NCI-H446 (cell line): Measurements from ENCODE around the gene LIMD2.

ENCODE experiments used
- DNase-seq, 2 experiments: peaks; one replicate each; lab custom pipeline; 2025; lab: John Stamatoyannopoulos, UW

The LIMD2 gene

GRCh38 chr17:63701456-63701820 lies 1.5 kb upstream of the LIMD2 start:
- DNase-seq: no peak

GRCh38 chr17:63700528-63701455 lies 867 bp upstream of the LIMD2 start:
- DNase-seq: peak; percentile 14 to 27

- DNase-seq: no peak
These were observed 863 bp downstream of the LIMD2 start for GRCh38 chr17:63698886-63699637.

GRCh38 chr17:63698381-63698885 lies 1.5 kb downstream of the LIMD2 start:
- DNase-seq: no peak

- no peak for DNase-seq
These were observed 2.3 kb downstream of the LIMD2 start for GRCh38 chr17:63697341-63698286.

- peak in 1 of 2 experiments; percentile 6 for DNase-seq
These were observed 3.5 kb downstream of the LIMD2 start for GRCh38 chr17:63696381-63696961.

- no peak for DNase-seq
These were observed 4.0 kb downstream of the LIMD2 start for GRCh38 chr17:63695889-63696288.

GRCh38 chr17:63694950-63695773 lies 4.8 kb downstream of the LIMD2 start:
- DNase-seq: no peak

- peak in 1 of 2 experiments; percentile 61 for DNase-seq
These were observed 5.5 kb downstream of the LIMD2 start for GRCh38 chr17:63694229-63694949.

- no peak for DNase-seq
These were observed 6.4 kb downstream of the LIMD2 start for GRCh38 chr17:63693411-63694113.

- DNase-seq: no peak
These were observed 7.6 kb downstream of the LIMD2 start for GRCh38 chr17:63692195-63692816.

GRCh38 chr17:63689479-63689878 lies 10.4 kb downstream of the LIMD2 start:
- no peak for DNase-seq

GRCh38 chr17:63688396-63689020 lies 11.4 kb downstream of the LIMD2 start:
- DNase-seq: no peak

- DNase-seq: peak in 1 of 2 experiments; percentile 42
These were observed 13.7 kb downstream of the LIMD2 start for GRCh38 chr17:63686138-63686685.

- no peak for DNase-seq
These were observed 14.3 kb downstream of the LIMD2 start for GRCh38 chr17:63685578-63685977.

- peak; percentile 67 to 80 for DNase-seq
These were observed 14.9 kb downstream of the LIMD2 start for GRCh38 chr17:63685041-63685440.

GRCh38 chr17:63682981-63683380 lies 16.9 kb downstream of the LIMD2 start:
- DNase-seq: no peak

- no peak for DNase-seq
These were observed 17.5 kb downstream of the LIMD2 start for GRCh38 chr17:63682441-63682840.
